Prostate gland (tissue), 2 donors: ENCODE measurements around the gene DNAAF5. TPM values are rescaled to one million over a fixed set of nuclear protein-coding genes. Genes with fewer than 3 reads are reported as not detected.

Experiments used
- DNase-seq: peaks from one replicate; pipeline ENCODE4 v3.0.0-alpha.2; 2019; ENCODE audit warnings: low spot score
- H3K27ac ChIP-seq, 2 donors: fragments of 200-600 bp; sonication (generic); 2 replicates each; pipeline ENCODE4 v1.5.1; 2017 to 2019
- H3K27me3 ChIP-seq: fragments of 200-600 bp; sonication (generic); replicated peaks from 2 replicates; pipeline ENCODE4 v1.5.1; 2019; ENCODE audit not compliant: insufficient read depth
- H3K36me3 ChIP-seq, 2 donors: fragments of 200-600 bp; sonication (generic); 1 replicate in 1 of 2; 2 replicates in 1 of 2; pipeline versions ENCODE4 v1.5.1 to v1.8.1; 2017 to 2019
- H3K4me1 ChIP-seq: fragments of 200-600 bp; sonication (generic); replicated peaks from 2 replicates; pipeline ENCODE4 v1.5.1; 2019
- H3K4me3 ChIP-seq, 2 donors: fragments of 200-600 bp; sonication (generic); 2 replicates each; pipeline ENCODE4 v1.5.1; 2017 to 2019
- H3K9me3 ChIP-seq: fragments of 200-600 bp; sonication (generic); 2 replicates; pipeline ENCODE4 v1.5.1; 2017
- CTCF ChIP-seq, 4 experiments: fragments of 200-600 bp in 2 of 4; fragments of 450-650 bp in 2 of 4; sonication (generic) in 2 of 4; IDR thresholded peaks; 1 replicate in 3 of 4; 2 replicates in 1 of 4; pipeline ENCODE4 v1.5.1; 2016 to 2019; ENCODE audit warnings: antibody characterized with exemption in 4 of 4, mild to moderate bottlenecking in 2 of 4, moderate library complexity in 2 of 4
- POLR2A ChIP-seq: fragments of 450-650 bp; IDR thresholded peaks from one replicate; pipeline ENCODE4 v1.6.1; 2016; ENCODE audit warnings: antibody characterized with exemption, mild to moderate bottlenecking
- POLR2AphosphoS5 ChIP-seq: sonication (generic); formaldehyde crosslinking; IDR thresholded peaks from one replicate; pipeline ENCODE4 v1.6.1; 2017; ENCODE audit warnings: antibody characterized with exemption
- WGBS: methylation state at CpG from one replicate; pipeline ENCODE4 v1.1.5; 2018; 5-methylcytosine and 5-hydroxymethylcytosine counted together
- intact Hi-C: fragments of 100-400 bp; cut with DNase I; formaldehyde crosslinking; loops from one replicate; pipeline ENCODE4 v1.14.2; 2022
- total RNA-seq, 2 donors: library from RNA; depleted of rRNA; stranded (reverse); fragments of >200 nt; gene quantifications; one replicate each; pipeline ENCODE4 v1.1.0, GENCODE V29; 2016

Gene DNAAF5
- total RNA-seq, 2 donors from 2014 or later, result 30.8 to 52.0 TPM

- no peak overlapping the region for H3K27ac ChIP-seq
- no peak overlapping the region for H3K4me3 ChIP-seq
- no peaks in the 10 kb centered on the region for H3K9me3 ChIP-seq
- no peaks in the 10 kb centered on the region for H3K4me1 ChIP-seq
- TF ChIP-seq POLR2AphosphoS5 (no peak), CTCF (IDR thresholded peaks at IDR 0.05) (no peak), POLR2A (no peak)
- WGBS, result 90% methylated on average over 49 of the region's 49 CpGs
- H3K27me3 ChIP-seq, result no peaks in the 10 kb centered on the region
- intact Hi-C loops, result no loop called here
- H3K36me3 ChIP-seq, result peaks cover 0 to 11% of the 10 kb centered on the region in 2 donors
- DNase-seq, result no peak
These were observed 28.3 kb downstream of the DNAAF5 start for GRCh38 chr7:754531-755412.

- H3K4me3 ChIP-seq, result no peak overlapping the region
- 82% methylated on average over 9 of the region's 9 CpGs for WGBS
- no peaks in the 10 kb centered on the region for H3K27me3 ChIP-seq
- no peak for DNase-seq
- H3K4me1 ChIP-seq, result no peaks in the 10 kb centered on the region
- H3K9me3 ChIP-seq, result no peaks in the 10 kb centered on the region
- TF ChIP-seq CTCF (IDR thresholded peaks at IDR 0.05) (no peak), POLR2A (no peak), POLR2AphosphoS5 (no peak)
- H3K36me3 ChIP-seq, result peaks cover 0 to 11% of the 10 kb centered on the region in 2 donors
- H3K27ac ChIP-seq, result no peak overlapping the region
- intact Hi-C loops, result no loop called here
These were observed 28.9 kb downstream of the DNAAF5 start for GRCh38 chr7:755413-755805.

DNA sequence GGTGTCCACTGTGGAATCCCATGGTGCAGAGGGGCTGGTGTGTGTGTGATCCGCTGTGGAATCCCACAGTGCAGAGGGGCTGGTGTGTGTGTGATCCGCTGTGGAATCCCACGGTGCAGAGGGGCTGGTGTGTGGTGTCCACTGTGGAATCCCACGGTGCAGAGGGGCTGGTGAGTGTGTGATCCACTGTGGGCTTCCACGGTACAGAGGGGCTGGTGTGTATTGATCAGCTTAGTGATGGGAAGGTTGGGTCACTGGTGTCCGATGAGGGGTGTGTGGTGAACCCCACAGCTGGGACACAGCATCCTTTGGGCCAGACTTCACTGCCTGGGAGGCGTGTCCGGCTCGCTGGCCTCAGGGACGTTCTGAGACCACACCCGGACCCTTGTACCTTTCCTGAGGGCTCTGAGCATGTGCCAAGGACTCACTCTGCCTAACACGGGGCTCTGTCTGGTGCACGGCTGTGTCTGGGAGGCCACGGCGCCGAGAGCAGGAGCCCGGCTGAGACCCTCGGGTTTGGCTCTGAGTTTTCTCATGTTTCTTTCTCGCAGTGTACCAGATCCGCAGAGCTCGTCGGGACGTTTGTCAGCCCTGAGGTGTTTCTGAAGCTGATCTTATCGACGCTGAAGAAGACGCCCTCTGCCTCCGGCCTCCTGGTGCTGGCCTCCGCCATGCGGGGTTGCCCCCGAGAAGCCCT, 29.9 kb downstream of the DNAAF5 start:
- 92% methylated on average over 30 of the region's 30 CpGs for WGBS
- TF ChIP-seq POLR2AphosphoS5, result no peak
- no peak for TF ChIP-seq POLR2A
- no peak for TF ChIP-seq CTCF (IDR thresholded peaks at IDR 0.05)
- intact Hi-C loops, result no loop called here
- no peak for DNase-seq
- peaks cover 0 to 11% of the 10 kb centered on the region in 2 donors for H3K36me3 ChIP-seq
- no peak overlapping the region for H3K4me3 ChIP-seq
- no peaks in the 10 kb centered on the region for H3K9me3 ChIP-seq
- no peak overlapping the region for H3K27ac ChIP-seq
- no peaks in the 10 kb centered on the region for H3K27me3 ChIP-seq
- H3K4me1 ChIP-seq, result no peaks in the 10 kb centered on the region

DNA sequence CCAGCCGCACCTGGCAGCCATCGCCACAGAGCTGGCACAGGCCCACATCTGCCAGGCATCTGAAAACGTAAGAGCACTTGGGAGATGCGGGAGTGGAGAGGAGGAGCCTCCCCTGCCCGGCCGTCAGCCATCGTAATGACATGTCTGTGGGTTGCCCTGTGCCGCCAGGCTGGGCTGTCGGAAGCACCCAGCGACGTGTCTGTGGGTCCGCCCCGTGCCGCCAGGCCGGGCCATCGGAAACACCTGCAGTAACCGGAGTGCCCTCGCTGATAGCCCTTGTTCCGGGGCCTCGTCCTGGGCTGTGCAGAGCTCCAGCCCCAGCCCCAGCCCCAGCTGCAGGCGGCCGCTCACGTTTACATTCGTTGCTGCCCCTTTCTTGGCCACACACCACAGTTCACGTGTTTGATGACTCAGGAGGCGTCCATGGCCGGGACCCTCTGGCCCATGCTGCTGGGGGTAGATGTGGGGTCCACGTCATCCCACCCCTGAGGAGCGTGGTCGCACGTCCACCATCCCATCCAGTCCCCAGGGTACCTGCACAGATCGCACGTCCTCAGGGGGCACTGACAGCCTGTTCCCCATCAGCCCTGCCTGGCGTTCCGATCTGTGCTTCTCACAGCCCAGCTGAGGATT, 30.5 kb downstream of the DNAAF5 start:
- no peaks in the 10 kb centered on the region for H3K27me3 ChIP-seq
- H3K4me3 ChIP-seq, result no peak overlapping the region
- H3K9me3 ChIP-seq, result no peaks in the 10 kb centered on the region
- intact Hi-C loops, result no loop called here
- 96% methylated on average over 35 of the region's 35 CpGs for WGBS
- TF ChIP-seq POLR2A, result no peak
- TF ChIP-seq POLR2AphosphoS5, result no peak
- no peak for TF ChIP-seq CTCF (IDR thresholded peaks at IDR 0.05)
- H3K4me1 ChIP-seq, result no peaks in the 10 kb centered on the region
- H3K27ac ChIP-seq, result no peak overlapping the region
- no peak for DNase-seq
- peaks cover 0 to 11% of the 10 kb centered on the region in 2 donors for H3K36me3 ChIP-seq
